ENCODE measurements around the gene MYCBP2. TPM values are rescaled to one million over a fixed set of nuclear protein-coding genes. Genes with fewer than 3 reads are reported as not detected.
A peak's percentile ranks its signal among the peaks of the same experiment; 100 is the strongest.

Gene MYCBP2
- total RNA-seq, 2 experiments from 2014 or later, result 121 to 125 TPM

DNA sequence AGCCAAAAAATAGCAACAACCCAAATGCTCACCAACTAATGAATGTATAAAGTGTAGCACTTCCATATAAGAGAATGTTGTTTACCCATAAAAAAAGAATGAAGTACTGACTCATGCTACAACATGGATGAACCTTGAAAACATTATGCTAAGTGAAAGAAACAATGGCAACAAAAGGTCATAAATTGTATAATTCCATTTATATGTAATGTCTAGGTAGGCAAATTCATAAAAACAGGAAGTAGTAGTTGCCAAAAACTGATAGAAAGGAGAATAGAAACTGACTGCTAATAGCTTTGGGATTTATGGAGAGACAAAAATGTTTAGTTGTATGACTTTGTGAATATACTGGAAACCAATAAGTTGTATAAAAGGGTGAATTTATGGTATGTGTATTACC is 21.6 kb downstream of the MYCBP2 start:
- no TSS peak for BruUV-seq (replicated peaks)
- Histone ChIP-seq H3K36me3 (ENCODE audit: insufficient read depth, low read length) (peaks cover 4% of the 10 kb centered on the region; the same call in 1 of the 2 replicates), H3K9me3 (ENCODE audit: low read length) (peaks cover 3% of the 10 kb centered on the region; the same call in 1 of the 2 replicates), H3K4me3 (ENCODE audit: low read depth, low read length, poor library complexity, severe bottlenecking) (no peak overlapping the region), H3K27ac (ENCODE audit: low read depth, low read length, poor library complexity, severe bottlenecking) (no peak overlapping the region), H4K20me1 (ENCODE audit: insufficient read depth, low read length) (peaks cover 50% of the 10 kb centered on the region), H3K9me2 (ENCODE audit: insufficient read depth, low read length) (no peaks in the 10 kb centered on the region), H2AFZ (ENCODE audit: low read length) (no peak overlapping the region), H3K4me2 (ENCODE audit: low read length) (peak overlapping the region; percentile 63), H3K79me2 (ENCODE audit: insufficient read depth, low read depth, low read length) (peaks cover 100% of the 10 kb centered on the region), H3K4me1 (ENCODE audit: insufficient read depth, low read length, poor library complexity, severe bottlenecking) (peaks cover 56% of the 10 kb centered on the region)
- DNase-seq (ENCODE audit: low spot score), result peak; percentile 19
- ChIA-PET POLR2A (interaction anchor here (1.5 kb wide), 1 partner anchor 20 kb away, joined by 5 read pairs; no protein-coding TSS in a partner anchor), CTCF (ENCODE audit: unreplicated experiment) (no interaction called here)
- no peak for TF ChIP-seq EZH2phosphoT487 (IDR thresholded peaks at IDR 0.05; ENCODE audit: borderline replicate concordance, low read depth, low read length)
- no peak for TF ChIP-seq CTCF (conservative IDR thresholded peaks at IDR 0.05; ENCODE audit: low read length)
- intact Hi-C loops (cut with micrococcal nuclease; ENCODE audit: unreplicated experiment), result no loop called here

GRCh38 chr13:77300176-77301037 is 26.5 kb downstream of the MYCBP2 start:
- H3K27ac ChIP-seq (ENCODE audit: low read depth, low read length, poor library complexity, severe bottlenecking), result peak overlapping the region; percentile 28
- no TSS peak for BruUV-seq (replicated peaks)
- peak overlapping the region; percentile 63 for H3K4me2 ChIP-seq (ENCODE audit: low read length)

More at GRCh38 chr13:77300176-77301037, 26.5 kb downstream of the MYCBP2 start:
- Histone ChIP-seq H2AFZ (ENCODE audit: low read length) (no peak overlapping the region), H3K9me3 (ENCODE audit: low read length) (peaks cover 3% of the 10 kb centered on the region; the same call in 1 of the 2 replicates), H3K36me3 (ENCODE audit: insufficient read depth, low read length) (peaks cover 9% of the 10 kb centered on the region), H3K79me2 (ENCODE audit: insufficient read depth, low read depth, low read length) (peaks cover 100% of the 10 kb centered on the region), H3K4me1 (ENCODE audit: insufficient read depth, low read length, poor library complexity, severe bottlenecking) (peaks cover 54% of the 10 kb centered on the region), H3K4me3 (ENCODE audit: low read depth, low read length, poor library complexity, severe bottlenecking) (peak overlapping the region; percentile 19), H4K20me1 (ENCODE audit: insufficient read depth, low read length) (peaks cover 43% of the 10 kb centered on the region), H3K9me2 (ENCODE audit: insufficient read depth, low read length) (no peaks in the 10 kb centered on the region)
- POLR2A ChIA-PET, result interaction anchor here (0.6 to 3.1 kb wide), 12 partner anchors 7 to 88 kb away, joined by 3 to 18 read pairs (median 4); no protein-coding TSS in a partner anchor
- intact Hi-C loops (cut with micrococcal nuclease; ENCODE audit: unreplicated experiment), result no loop called here
- CTCF ChIA-PET (ENCODE audit: unreplicated experiment), result no interaction called here
- TF ChIP-seq CTCF (conservative IDR thresholded peaks at IDR 0.05; ENCODE audit: low read length) (no peak), EZH2phosphoT487 (IDR thresholded peaks at IDR 0.05; ENCODE audit: borderline replicate concordance, low read depth, low read length) (no peak)
- DNase-seq (ENCODE audit: low spot score), result peak; percentile 35

Measured in OCI-LY7 (cell line).